ENCODE results near the gene EPHA1. TPM values are rescaled to one million over a fixed set of nuclear protein-coding genes. Genes with fewer than 3 reads are reported as not detected.

Gene EPHA1
- total and polyA plus RNA-seq, 2 donors (not counting 3 experiments of a cell fraction or from before 2014, with no cell fraction given) = 0.07 TPM; not detected in 1

DNA sequence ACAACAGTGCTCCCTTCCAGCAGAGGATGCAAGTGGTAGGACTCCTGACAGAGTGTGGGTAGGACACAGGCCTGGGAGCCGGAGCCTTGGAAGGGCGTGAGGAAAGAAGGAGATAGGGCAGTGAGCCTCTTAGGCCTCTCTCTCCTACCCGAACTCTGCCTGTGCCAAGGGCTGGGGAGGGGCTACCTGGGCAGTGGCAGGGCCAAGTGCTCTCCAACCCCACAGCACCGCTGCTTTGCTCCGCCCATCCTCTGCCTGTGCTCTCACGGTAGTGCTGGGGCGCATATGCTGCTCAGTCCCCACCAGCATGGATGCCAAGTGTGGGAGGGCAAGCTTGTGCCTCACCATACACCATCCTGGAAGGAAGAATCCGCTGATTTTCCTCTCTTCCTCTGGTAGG lies 53.7 kb downstream of the EPHA1 start:
- Histone ChIP-seq H3K79me2 (ENCODE audit: control insufficient read depth, insufficient read depth, low read length) (no peaks in the 10 kb centered on the region), H4K20me1 (replicated peaks; ENCODE audit: control insufficient read depth, extremely low read depth, insufficient read depth, low read length) (no peaks in the 10 kb centered on the region), H2AFZ (ENCODE audit: low read depth, low read length) (no peak overlapping the region), H3K27ac (ENCODE audit: insufficient read depth, low read depth, low read length) (no peak overlapping the region), H3K9me3 (replicated peaks; ENCODE audit: control insufficient read depth, insufficient read depth, low read length) (no peaks in the 10 kb centered on the region), H3K4me3 (replicated peaks in 1 of 3; ENCODE audit: insufficient read depth in 1 of 3, low read depth in 1 of 3, low read length in 3 of 3) (no peak overlapping the region), H3K9me1 (replicated peaks; ENCODE audit: control insufficient read depth, extremely low read depth, insufficient read depth, low read length) (no peaks in the 10 kb centered on the region), H3K9ac (replicated peaks; ENCODE audit: extremely low read depth, insufficient read depth, low read length) (no peak overlapping the region), H3K27me3 (ENCODE audit: control insufficient read depth in 2 of 2, insufficient read depth in 2 of 2, low read length in 2 of 2) (peaks cover 0 to under 1% of the 10 kb centered on the region in 2 experiments), H3K4me2 (ENCODE audit: insufficient read depth, low read length) (no peak overlapping the region), H3K4me1 (ENCODE audit: control insufficient read depth, extremely low read depth, insufficient read depth, low read length) (no peaks in the 10 kb centered on the region), H3K36me3 (ENCODE audit: control insufficient read depth in 2 of 2, extremely low read depth in 1 of 2, insufficient read depth in 2 of 2, low read length in 2 of 2) (no peaks in the 10 kb centered on the region)
- BruUV-seq (replicated peaks) = no TSS peak
- POLR2A ChIA-PET = no interaction called here
- intact Hi-C loops (cut with micrococcal nuclease) = no loop called here
- TF ChIP-seq, protein P1, sequence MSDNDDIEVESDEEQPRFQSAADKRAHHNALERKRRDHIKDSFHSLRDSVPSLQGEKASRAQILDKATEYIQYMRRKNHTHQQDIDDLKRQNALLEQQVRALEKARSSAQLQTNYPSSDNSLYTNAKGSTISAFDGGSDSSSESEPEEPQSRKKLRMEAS (IDR thresholded peaks at IDR 0.05; ENCODE audit: insufficient read depth, insufficient read length) = no peak
- TF ChIP-seq GATA2 (IDR thresholded peaks at IDR 0.05; ENCODE audit: insufficient read depth, insufficient read length, low read depth, low read length) (no peak), MYC (IDR thresholded peaks at IDR 0.05; ENCODE audit: low read depth, low read length) (no peak), EZH2 (IDR thresholded peaks at IDR 0.05; ENCODE audit: borderline replicate concordance, low read depth, low read length, severe bottlenecking) (no peak), FOS (IDR thresholded peaks at IDR 0.05; ENCODE audit: borderline replicate concordance, insufficient read depth, low read length) (no peak), JUN (IDR thresholded peaks at IDR 0.05; ENCODE audit: borderline replicate concordance, insufficient read depth, insufficient read length, low read depth) (no peak), POLR2A (IDR thresholded peaks at IDR 0.05; ENCODE audit: low read depth, low read length) (no peak), POLR2AphosphoS5 (IDR thresholded peaks at IDR 0.05; ENCODE audit: insufficient read depth, low read depth, low read length) (no peak)
- TF ChIP-seq, protein P2, sequence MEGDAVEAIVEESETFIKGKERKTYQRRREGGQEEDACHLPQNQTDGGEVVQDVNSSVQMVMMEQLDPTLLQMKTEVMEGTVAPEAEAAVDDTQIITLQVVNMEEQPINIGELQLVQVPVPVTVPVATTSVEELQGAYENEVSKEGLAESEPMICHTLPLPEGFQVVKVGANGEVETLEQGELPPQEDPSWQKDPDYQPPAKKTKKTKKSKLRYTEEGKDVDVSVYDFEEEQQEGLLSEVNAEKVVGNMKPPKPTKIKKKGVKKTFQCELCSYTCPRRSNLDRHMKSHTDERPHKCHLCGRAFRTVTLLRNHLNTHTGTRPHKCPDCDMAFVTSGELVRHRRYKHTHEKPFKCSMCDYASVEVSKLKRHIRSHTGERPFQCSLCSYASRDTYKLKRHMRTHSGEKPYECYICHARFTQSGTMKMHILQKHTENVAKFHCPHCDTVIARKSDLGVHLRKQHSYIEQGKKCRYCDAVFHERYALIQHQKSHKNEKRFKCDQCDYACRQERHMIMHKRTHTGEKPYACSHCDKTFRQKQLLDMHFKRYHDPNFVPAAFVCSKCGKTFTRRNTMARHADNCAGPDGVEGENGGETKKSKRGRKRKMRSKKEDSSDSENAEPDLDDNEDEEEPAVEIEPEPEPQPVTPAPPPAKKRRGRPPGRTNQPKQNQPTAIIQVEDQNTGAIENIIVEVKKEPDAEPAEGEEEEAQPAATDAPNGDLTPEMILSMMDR (IDR thresholded peaks at IDR 0.05; ENCODE audit: extremely low read depth in 1 of 2, insufficient read depth in 1 of 2, low read depth in 1 of 2, low read length in 2 of 2) = no peak
- FAIRE-seq (no peak), DNase-seq (ENCODE audit: low read depth, low spot score) (no peak)
- dilution Hi-C loops (cut with MboI; ENCODE audit: extremely low pct_ligation_motif_present, low sequenced_read_pairs) = no loop called here
- CTCF ChIA-PET = interaction anchor here (1.0 to 1.5 kb wide), 3 partner anchors 17 to 20 kb away, joined by 3 read pairs; no protein-coding TSS in a partner anchor

Measured in endothelial cell of umbilical vein (primary cell).